Kidney tubule cell (primary cell): ENCODE measurements around the gene ATP5PO.

Source experiments
- DNase-seq: peaks from one replicate; pipeline ENCODE4 v3.0.0-alpha.2; 2018; ENCODE audit warnings: low spot score

Gene ATP5PO

GRCh38 chr21:33915368-33916199 is at the start of gene ATP5PO:
ATP5PO (minus strand) TSS chr21:33915804; CDS start chr21:33915763, 41 bp downstream.
- DNase-seq: peak; percentile 98

GRCh38 chr21:33964706-33965325 is 49.2 kb upstream of the ATP5PO start:
- no peak for DNase-seq

- DNase-seq: no peak
These were observed 48.4 kb upstream of the ATP5PO start for GRCh38 chr21:33963848-33964555.

GRCh38 chr21:33962290-33962689 is 46.7 kb upstream of the ATP5PO start:
- DNase-seq: no peak

- no peak for DNase-seq
These were observed 45.5 kb upstream of the ATP5PO start for GRCh38 chr21:33961061-33961460.

DNA sequence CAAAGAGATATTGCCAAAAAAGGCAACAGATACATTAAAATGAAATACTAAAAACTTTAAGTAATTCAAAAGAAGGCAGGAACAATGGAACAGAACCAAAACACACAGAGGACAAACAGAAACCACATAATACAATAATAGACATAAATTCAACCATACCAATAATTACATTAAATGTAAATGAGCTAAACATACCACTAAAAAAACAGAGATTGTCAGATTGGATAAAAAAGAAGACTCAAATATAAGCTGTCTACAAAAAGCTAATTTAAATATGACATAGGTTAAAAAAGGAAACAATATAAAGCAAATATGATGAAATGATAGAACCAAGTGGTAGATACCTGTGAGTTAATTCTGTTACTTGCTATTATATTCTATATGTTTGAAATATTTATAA is 44.1 kb upstream of the ATP5PO start:
- no peak for DNase-seq

DNA sequence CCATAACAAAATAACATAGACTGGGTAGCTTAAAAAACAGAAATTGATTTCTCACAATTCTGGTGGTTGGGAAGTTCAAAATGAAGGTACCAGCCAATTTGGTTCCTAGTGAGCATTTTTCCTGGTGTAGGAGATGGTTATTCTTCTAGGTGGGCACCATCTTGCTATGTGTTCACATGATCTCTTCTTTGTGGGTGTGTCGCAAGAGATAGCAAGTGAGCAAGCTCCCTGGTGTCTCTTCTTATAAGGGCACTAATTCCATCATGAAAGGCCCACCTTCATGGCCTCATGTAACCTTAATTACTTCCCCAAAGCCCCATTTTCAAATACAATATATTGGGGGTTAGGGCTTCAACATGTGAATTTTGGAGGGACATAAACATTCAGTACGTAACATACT is 38.8 kb upstream of the ATP5PO start:
- DNase-seq: no peak

DNA sequence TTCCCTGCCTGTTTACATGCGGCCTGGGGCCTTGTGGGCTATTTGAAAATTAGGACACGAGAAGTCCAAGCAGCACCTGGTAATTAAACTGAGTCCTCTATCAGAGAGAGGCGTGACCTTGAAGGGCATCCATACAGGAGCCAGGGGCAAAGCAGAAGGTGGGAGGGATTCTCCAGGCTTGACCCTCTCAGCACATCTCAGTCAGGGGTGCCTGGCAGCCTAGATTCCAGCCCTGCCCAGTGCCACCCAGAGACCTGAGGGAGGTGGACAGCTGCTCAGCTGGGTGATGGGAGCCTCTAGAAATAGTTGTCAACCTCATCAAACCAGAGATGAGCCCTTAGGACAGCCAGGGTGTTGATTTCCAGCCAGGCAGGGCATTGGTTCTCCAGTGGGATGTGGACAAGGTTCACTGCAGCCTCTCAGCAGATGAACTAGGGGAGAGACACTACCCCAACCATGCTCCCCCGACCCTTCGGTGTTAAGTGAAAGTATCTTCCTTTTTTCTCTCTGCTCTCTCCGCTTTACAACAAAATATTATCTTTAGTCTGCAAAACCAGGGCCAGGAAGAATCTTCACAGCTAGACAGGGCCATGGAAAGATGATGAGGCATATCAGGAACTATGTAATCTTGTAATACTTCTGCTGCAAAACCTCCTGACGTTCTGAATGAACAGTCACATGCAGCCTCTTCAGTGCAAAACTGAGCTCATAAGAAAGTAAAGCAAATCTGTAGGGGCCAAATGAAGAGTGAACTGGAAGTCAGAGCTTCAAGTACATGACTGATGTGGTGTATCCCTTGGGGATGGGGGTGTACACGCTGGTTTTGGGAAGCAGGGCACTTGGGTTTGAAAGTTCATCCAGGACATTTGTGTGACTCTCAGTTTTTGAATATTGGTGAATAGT is 35.9 kb upstream of the ATP5PO start:
- DNase-seq: peak; percentile 48

GRCh38 chr21:33950431-33951079 is 35.0 kb upstream of the ATP5PO start:
- DNase-seq: no peak

- peak; percentile 69 for DNase-seq
These were observed 34.2 kb upstream of the ATP5PO start for GRCh38 chr21:33949516-33950430.

GRCh38 chr21:33948951-33949444 is 33.4 kb upstream of the ATP5PO start:
- DNase-seq: no peak

GRCh38 chr21:33948096-33948950 is 32.7 kb upstream of the ATP5PO start:
- DNase-seq: peak; percentile 85

DNA sequence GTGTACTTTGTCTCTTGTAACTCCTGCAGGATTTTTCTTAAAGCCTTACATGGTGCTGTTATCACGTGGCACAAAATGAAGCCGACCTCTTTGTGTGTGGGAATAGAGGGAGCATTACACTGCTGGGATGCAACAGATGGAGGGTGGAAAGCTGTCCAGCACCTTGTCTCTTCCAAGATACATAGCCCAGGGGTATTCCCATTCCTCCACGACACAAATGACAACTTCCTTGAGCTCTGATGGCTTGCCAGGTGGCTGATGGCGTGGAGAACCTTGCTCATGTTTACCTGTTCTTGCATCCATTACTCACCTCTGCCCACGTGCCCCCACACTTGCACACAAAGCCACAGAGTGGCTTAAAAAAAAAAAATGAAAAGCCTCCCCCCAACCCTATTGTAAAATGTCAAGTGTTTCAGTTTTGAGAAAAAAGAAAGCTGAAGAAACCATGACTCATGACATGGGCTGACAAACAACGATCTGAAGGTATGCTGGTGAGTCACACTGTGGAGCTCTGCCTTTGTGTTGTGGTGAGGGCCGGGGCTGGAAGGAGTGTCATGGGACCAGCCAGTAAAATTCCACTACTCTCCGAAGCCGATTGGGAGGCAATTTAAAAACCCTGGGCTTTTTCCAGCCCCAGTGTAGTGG is 32.0 kb upstream of the ATP5PO start:
- DNase-seq: peak; percentile 99

DNA sequence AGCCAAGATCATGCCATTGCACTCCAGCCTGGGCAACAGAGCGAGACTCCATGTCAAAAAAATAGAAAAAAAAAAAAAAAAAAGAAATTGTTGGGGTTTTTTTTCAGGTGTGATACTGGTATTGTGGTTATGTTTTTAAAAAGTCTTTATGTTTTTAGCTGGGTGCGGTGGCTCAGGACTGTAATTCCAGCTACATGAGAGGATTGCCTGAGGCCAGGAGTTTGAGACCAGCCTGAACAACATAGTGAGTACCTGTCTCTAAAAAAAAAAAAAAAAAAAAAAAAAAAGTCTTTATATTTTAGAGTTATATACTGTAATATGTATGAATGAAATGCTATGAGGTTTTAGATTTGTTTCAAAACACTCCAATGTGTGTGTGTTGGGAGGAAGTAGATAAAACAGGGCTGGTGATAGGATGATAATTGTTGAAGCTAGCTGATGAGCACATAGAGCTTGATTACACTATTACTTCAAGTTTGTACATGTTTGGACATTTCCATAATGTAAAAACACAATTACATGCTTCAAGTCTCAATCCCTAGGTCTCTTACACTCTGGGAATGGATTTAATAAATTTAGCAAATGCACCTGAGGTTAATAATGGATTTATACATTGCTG is 30.2 kb upstream of the ATP5PO start:
- DNase-seq: no peak

GRCh38 chr21:33944185-33944763 is 28.7 kb upstream of the ATP5PO start:
- no peak for DNase-seq

DNA sequence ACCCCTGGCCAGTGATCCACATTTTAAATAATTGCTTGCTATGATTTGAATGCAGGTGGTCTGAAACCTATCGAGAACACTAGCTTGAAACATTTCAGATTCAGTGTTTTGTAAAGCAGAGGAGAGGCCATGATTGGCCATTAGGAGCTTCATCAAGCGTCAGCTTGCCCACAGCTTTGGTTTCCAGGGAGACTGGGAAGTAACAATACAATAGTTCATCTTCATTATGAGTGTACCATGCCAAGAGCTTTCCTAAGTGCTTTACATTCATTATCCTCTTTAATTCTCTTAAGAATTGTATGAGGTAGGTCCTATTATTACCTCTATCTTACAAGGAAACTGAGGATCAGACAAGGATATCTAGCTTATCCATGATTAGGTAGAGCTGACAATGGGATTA is 27.7 kb upstream of the ATP5PO start:
- no peak for DNase-seq

- no peak for DNase-seq
These were observed 26.8 kb upstream of the ATP5PO start for GRCh38 chr21:33942426-33942825.

DNA sequence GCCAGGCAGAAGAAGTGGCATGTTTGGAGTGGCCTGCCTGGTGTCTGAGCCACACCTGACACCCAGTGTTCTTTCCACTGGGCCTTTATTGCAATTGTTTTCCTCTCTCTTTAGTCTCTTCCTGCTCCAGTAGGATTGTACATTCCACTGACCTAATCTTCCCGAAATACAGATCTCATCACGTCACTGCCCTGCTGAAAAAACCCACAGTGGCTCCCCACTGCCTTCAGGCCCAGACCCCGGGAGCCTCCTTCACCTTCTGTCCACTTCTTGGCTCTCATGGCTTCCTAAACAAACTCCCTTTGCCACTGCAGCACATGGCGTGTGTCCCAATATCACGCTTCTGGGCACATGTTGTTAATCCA is 25.3 kb upstream of the ATP5PO start:
- peak; percentile 39 for DNase-seq
